GM19193 (cell line): ENCODE data around the gene SRGAP3.

Experiments used
- POLR2A ChIP-seq: IDR thresholded peaks from 4 replicates; pipeline ENCODE4 v1.6.1; 2011; ENCODE audit not compliant: insufficient read depth, insufficient read length; ENCODE audit errors: extremely low read depth

Gene SRGAP3

GRCh38 chr3:9216736-9217135 is 32.7 kb downstream of the SRGAP3 start:
- no peak for TF ChIP-seq POLR2A

- TF ChIP-seq POLR2A, result no peak
Measured at GRCh38 chr3:9214599-9214998, 34.8 kb downstream of the SRGAP3 start.

- no peak for TF ChIP-seq POLR2A
Measured at GRCh38 chr3:9214185-9214584, 35.3 kb downstream of the SRGAP3 start.

GRCh38 chr3:9213019-9213634 is 36.3 kb downstream of the SRGAP3 start:
- TF ChIP-seq POLR2A, result no peak

GRCh38 chr3:9211155-9211950 is 38.1 kb downstream of the SRGAP3 start:
- no peak for TF ChIP-seq POLR2A

GRCh38 chr3:9209777-9210176 is 39.7 kb downstream of the SRGAP3 start:
- no peak for TF ChIP-seq POLR2A

- TF ChIP-seq POLR2A, result no peak
Measured at GRCh38 chr3:9208605-9209152, 40.8 kb downstream of the SRGAP3 start.

- TF ChIP-seq POLR2A, result no peak
Measured at GRCh38 chr3:9207116-9207763, 42.2 kb downstream of the SRGAP3 start.

GRCh38 chr3:9206287-9206686 is 43.2 kb downstream of the SRGAP3 start:
- TF ChIP-seq POLR2A, result no peak

GRCh38 chr3:9205345-9206143 is 43.9 kb downstream of the SRGAP3 start:
- TF ChIP-seq POLR2A, result no peak

GRCh38 chr3:9204253-9204992 is 45.0 kb downstream of the SRGAP3 start:
- no peak for TF ChIP-seq POLR2A

- TF ChIP-seq POLR2A, result no peak
Measured at GRCh38 chr3:9203317-9203716, 46.1 kb downstream of the SRGAP3 start.

GRCh38 chr3:9202546-9202945 is 46.9 kb downstream of the SRGAP3 start:
- no peak for TF ChIP-seq POLR2A

- TF ChIP-seq POLR2A, result no peak
Measured at GRCh38 chr3:9201955-9202354, 47.5 kb downstream of the SRGAP3 start.
